ENCODE measurements around the gene METTL9.

DNA sequence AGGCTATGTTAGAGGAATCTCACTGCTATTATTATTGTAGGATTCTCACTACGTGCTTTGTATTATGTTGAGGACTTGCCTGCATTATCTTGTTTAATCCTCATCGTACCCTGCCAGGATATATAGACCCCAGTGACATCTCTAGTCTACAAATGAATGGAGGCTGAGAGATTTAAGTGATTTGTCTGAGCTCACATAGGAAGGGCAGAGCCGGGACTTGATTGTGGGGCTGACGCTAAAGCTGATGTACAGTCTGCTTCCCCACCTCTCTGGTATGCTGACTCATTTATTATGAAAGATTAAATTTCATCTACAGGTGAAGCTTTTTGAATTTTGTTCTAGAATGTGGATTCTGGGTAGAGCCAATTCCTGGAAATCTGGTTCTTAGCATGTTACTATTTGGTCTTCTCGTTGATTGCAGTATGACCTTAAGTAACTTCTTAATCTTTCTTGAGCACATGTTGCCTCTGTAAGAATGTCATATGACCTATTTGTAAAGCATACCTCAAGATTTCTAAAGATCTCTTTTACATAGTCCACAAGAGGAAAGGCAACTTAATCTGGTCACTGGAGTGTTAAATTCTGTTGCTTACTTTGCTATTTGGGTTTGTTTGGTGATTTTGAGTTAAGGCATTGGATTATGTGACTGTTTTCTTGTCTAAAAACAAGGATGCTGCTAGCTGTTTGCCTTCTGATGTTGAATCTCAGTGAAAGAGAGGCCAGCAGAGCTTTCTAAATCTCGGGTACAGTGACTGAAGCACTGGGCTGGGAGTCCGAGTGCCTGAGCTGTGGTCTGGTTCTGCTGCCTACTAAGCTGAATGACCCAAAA lies 12.4 kb downstream of the METTL9 start:
- TF ChIP-seq, protein P1, sequence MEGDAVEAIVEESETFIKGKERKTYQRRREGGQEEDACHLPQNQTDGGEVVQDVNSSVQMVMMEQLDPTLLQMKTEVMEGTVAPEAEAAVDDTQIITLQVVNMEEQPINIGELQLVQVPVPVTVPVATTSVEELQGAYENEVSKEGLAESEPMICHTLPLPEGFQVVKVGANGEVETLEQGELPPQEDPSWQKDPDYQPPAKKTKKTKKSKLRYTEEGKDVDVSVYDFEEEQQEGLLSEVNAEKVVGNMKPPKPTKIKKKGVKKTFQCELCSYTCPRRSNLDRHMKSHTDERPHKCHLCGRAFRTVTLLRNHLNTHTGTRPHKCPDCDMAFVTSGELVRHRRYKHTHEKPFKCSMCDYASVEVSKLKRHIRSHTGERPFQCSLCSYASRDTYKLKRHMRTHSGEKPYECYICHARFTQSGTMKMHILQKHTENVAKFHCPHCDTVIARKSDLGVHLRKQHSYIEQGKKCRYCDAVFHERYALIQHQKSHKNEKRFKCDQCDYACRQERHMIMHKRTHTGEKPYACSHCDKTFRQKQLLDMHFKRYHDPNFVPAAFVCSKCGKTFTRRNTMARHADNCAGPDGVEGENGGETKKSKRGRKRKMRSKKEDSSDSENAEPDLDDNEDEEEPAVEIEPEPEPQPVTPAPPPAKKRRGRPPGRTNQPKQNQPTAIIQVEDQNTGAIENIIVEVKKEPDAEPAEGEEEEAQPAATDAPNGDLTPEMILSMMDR (IDR thresholded peaks at IDR 0.05) = no peak
- no peak for TF ChIP-seq POLR2A (IDR thresholded peaks at IDR 0.05)

Data from right lobe of liver (tissue), 4 donors.